HPDE6-E6E7 (cell line): Measurements from ENCODE around the gene KLHDC3.
"Not testable (repeated sequence)": the region's sequence is repeated elsewhere in the genome, so short reads cannot be mapped to it uniquely, and the experiment has no call there.

Experiments
- DNase-seq: peaks from one replicate; pipeline ENCODE4 v3.0.0; 2011; ENCODE audit warnings: missing footprints; ENCODE audit errors: extremely low spot score

Gene KLHDC3

DNA sequence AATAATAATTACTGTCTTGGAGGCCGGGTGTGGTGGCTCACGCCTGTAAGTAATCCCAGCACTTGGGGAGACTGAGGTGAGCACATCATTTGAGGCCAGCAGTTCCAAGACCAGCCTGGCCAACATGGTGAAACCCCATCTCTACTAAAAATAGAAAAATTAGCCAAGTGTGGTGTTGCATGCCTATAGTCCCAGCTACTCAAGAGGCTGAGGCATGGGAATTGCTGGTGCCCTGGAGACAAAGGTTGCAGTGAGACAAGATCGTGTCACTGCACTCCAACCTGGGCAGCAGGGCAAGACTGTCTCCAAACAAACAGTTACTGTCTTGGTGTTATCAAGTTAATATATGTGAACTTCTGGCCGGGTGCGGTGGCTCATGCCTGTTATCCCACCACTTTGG, 12.3 kb downstream of the KLHDC3 start:
- DNase-seq: no peak

- DNase-seq: no peak
Observed at GRCh38 chr6:43029120-43029519, 15.1 kb downstream of the KLHDC3 start.

DNA sequence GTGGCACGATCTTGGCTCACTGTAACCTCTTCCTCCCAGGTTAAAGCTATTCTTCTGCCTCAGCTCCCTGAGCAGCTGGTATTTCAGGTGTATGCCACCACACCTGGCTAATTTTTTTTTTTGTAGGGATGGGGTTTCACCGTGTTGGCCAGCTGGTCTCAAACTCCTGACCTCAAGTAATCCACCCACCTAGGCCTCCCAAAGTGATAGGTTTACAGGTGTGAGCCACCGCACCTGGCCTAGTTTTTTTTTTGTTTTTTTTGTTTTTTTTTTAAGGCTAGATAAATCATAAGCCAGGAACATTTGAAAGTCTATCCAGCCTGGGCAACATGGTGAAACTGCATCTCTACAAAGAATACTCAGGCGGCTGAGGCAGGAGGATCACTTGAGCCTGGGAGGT, 18.3 kb downstream of the KLHDC3 start:
- no peak for DNase-seq

- no peak for DNase-seq
Observed at GRCh38 chr6:43033496-43034189, 19.6 kb downstream of the KLHDC3 start.

- no peak for DNase-seq
Observed at GRCh38 chr6:43034190-43034525, 20.1 kb downstream of the KLHDC3 start.

- no peak for DNase-seq
Observed at GRCh38 chr6:43035495-43036194, 21.6 kb downstream of the KLHDC3 start.

GRCh38 chr6:43036712-43037111, 22.7 kb downstream of the KLHDC3 start:
- no peak for DNase-seq

DNA sequence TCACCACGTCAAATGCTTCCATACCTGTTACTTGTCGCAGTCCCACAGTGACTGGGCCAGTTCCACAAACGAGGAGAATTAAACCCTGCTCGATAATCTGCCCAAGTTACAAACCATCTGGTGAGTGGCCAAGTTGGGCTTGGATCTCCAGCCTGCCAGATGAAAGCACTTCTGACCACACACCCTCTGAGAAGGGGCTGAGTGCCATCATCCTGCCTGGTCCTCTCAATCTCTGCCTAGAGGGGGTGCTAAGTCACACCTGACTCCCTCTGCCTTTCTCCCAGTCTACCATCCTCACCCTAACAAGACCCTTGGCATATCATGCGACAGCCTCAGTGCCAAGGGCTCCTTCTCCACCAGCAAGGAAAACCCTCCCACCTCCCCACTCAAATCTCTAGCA, 23.1 kb downstream of the KLHDC3 start:
- no peak for DNase-seq

DNA sequence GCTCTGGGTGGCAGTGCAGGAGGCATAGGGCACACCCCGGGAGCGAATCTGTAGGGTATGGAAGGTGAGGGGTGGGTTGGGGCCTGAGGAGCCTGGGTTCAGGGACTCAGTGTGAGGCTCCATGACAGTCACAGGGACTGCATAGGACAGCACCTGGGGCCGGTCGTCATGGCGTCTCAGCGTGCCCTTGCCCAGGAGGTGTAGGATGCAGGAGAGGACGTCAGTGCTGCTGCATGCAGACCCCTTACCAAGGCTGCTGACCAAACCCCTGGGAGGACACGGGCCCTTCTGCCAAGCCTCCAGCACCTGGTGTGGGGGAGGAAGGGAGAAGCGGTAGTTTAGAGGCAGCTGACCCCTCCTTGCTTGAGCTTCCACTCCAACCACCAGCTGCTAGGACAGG, 23.7 kb downstream of the KLHDC3 start:
- no peak for DNase-seq

DNA sequence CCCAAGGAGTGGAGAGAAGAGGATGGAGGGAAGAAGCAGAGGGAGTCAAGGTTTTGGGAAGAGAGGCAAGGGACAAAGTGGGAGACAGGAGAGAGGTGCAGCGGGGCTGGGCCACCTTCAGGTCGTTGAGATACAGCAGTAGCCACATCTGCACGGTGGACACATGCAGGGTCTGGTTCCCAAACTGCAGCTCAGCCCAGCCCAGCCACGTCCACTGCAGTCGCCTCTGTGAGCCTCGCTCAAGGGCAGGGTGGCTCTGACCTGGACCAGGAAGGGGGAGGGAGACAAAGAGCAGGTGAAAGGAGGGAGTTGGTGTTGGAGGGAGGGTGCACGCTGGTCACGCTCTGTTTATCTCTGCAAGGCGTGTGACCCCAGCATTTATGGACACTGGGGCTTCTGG, 24.7 kb downstream of the KLHDC3 start:
- no peak for DNase-seq

DNA sequence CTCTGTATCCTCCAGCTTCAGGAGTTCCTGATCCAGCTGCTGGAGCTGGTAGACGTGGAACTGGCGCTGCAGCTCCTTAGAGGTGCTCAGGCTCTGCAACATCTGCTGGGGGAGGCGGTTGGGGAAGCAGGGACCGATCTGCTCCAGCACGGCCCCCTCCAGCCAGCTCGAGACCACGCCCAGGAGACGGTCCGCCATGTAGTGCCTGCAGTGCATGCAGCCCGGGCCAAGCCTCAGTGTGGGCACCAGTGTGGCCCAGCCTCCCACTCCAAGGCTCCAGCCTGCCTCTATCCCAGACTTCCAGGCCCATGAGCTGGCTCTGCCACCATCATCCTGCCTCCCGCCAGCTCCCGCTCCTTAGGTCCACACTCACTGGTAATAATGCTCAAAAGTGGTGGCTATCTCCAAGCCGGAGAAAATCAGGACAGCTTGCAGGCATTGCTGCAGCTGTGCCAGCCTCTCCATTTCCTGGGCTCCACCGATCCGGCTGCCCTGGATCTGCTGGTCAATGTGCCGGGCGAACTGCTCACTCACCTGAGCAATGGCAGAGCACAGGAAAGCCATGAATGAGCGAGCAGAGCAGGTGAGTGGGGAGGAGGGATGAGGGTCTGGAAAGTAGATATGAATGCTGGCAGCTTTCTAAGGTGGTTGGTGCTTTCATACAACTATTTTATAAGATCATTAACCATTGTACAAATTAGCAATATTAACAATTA, 26.7 kb downstream of the KLHDC3 start:
- DNase-seq: no peak

- DNase-seq: not testable (repeated sequence)
Observed at GRCh38 chr6:43041475-43041874, 27.4 kb downstream of the KLHDC3 start.

GRCh38 chr6:43043310-43043709, 29.3 kb downstream of the KLHDC3 start:
- no peak for DNase-seq

GRCh38 chr6:43045371-43045930, 31.4 kb downstream of the KLHDC3 start:
- DNase-seq: no peak

DNA sequence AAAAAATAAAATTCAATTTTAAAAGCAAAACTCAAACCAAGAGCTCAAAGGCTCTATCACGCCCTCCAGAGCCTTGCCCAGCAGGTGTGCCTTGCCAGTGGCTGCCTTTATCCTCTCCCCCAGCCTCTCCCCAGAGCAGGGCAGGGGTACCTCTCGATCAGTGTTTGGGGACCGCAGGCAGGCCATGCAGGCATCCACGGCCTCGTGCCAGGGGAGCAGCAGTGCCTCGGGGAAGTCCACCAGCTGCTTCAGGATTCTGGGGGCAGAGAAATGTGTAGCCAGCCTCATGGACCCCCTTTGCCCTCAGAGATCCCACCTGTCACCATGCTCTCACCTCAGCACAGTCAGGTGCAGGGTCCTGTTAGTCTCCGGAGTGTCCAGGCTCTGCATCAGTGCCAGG, 33.9 kb downstream of the KLHDC3 start:
- no peak for DNase-seq

DNA sequence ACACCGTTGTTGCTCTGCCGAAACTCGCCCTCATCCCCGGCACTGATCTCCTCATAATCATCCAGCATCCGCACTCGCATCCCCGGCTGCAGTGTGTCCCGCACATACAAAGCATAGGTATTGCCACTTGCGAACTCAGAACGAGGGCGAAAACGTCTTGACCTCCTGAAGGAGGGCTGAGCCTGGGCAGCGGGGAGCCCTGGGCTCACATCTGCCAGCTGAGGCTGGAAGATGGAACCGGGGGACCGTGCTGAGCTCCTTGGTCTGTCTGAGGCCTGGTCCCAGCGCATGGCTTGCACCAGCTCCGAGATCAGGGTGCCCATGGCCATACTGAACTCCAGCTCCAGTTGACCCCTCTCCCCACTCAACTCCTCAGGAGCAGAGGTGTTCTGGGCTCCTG, 36.9 kb downstream of the KLHDC3 start:
- no peak for DNase-seq

DNA sequence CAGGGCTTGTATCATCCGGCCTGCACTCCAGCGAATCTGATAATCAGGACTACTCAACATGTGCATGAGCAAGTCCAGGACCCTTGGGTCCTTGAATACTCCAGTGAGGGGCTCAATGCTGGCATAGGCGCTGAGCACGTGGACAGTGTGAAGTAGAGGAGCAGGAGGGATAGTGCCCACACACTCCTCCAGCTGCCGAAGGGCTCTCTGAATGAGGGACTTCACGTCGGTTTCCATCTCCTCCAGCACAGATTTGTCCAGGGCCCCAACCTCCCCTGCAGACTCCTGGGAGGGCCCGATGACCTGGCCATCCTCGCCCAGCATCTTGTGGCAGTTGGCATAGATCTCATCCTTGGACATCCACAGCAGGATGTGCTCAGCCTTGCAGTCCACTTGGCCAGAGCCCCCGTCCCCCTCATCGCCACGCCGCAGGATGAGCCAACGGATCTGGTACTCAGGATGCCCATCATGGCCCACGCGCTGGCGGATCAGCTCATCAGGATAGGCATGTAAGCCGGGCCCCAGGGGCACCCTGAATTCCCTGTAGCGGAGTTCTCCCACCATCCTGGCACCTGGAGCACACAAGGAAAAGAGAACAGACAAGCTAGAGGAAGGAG, 38.3 kb downstream of the KLHDC3 start:
- no peak for DNase-seq

GRCh38 chr6:43052842-43053544, 38.9 kb downstream of the KLHDC3 start:
- peak; percentile 16 for DNase-seq

DNA sequence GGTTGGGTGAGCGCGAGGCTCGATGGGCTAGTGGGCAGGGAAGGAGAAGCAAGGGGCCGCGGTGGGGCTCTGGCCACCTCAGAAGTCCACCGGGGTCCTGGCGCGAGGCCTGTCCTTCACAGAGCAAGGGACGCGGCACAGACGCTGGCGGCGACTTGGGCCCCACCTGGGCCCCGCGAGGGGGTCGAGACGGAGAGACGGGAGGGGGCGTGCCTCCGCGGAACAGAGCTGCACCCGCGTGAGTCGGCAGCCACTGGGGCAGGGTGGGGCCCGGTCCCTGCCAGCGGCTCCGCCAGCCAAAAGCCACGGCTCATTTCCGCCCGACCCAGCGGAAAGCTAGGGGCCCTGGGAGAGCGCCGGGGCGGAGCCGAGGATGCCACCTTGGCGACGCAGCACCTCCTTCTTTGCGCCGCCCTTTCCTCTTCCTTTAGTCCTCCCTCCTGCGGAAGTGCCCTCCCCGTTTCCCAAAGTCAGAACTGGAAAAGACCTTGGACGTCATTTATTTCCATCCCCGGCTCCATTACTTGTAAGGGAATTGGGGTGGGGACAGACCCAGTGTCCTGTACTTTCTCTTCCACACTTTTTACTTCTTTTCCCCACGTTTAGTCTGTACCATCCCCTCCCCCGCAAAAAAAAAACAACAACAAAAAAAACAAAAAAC, 39.6 kb downstream of the KLHDC3 start, which contains the start of gene CUL7:
CUL7 (minus strand) TSS at position 307 of the 661 bp plus-strand sequence. CDS start 1,063 bp downstream, outside the sequence.
- peak; percentile 98 for DNase-seq

DNA sequence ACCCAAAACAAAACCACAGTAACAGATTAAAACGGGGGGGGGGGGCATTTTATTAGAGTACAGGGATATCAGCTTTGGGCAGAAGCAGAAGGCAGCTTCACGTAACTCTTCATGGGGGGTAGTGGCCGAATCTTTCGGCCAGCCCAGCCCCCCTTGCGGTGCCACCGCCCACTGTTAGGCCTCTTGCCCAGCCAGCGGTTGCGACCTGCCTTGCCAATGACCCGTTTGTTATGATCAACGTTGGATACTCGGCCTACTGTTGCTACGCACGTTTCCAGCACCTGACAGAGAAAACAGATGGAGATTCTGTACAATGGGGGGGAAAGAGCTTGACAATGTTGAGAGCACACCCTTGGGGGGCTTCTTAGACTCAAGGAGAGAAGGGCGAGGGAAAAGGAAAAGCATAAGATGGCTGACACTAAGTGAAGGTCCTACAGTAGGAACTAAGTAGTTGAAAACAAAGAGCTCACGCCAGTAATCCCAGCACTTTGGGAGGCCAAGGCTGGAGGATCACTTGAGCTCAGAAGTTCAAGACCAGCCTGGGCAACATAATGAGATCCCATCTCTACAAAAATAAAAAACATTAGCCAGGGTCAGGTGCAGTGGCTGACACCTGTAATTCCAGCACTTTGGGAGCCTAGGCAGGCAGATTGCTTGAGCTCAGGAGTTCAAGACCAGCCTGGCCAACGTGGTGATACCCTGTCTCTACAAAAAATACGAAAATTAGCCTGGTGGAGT, 40.3 kb downstream of the KLHDC3 start:
- no peak for DNase-seq
